Heart left ventricle (tissue), 13 donors: ENCODE results near the gene SLC9A8.

ENCODE experiments used
- POLR2A ChIP-seq, 2 donors: fragments of 450-650 bp; IDR thresholded peaks; one replicate each; pipeline ENCODE4 v1.6.1; 2017; ENCODE audit warnings: antibody characterized with exemption in 2 of 2, mild to moderate bottlenecking in 2 of 2, moderate library complexity in 2 of 2
- TF ChIP-seq, protein P1 (sequence below), 12 donors: fragments of 200-600 bp; sonication (generic) in 4 of 12; IDR thresholded peaks; one replicate each; pipeline versions ENCODE4 v1.5.0 to v1.8.0; 2018 to 2022; ENCODE audit warnings: antibody characterized with exemption in 12 of 12, mild to moderate bottlenecking in 5 of 12
- donor health status: ischemic (EF 13 %, LVEDD 7.1; RV severe dilation, severe dysfunction).
- donor health status: DM: no; HTN: yes; CAD: no.
- donor health status: DM: no; HTN: no; CAD: no.
- donor health status: ischemic (EF 25% LVEDD 6.9; RV normal size, moderate dysfunction).
- donor health status: ischemic (EF 25% LVEDD 5.7; RV mildly dilated, moderate dysfunction).
- donor health status: ischemic (EF 35%, LVEDD 5.7; RV mildly dilated, moderate dysfunction).
- donor health status: nonischemic (EF 11% LVEDD 7.7; RV severe dilation, severe dysfunction).
- donor health status: DM: yes; HTN: yes; CAD: no.
- donor health status: PGD.
- donor health status: ischemic (EF 29% LVEDD 5.4; RV normal size, mild dysfunction).
- donor health status: nonischemic (EF 23%, LVEDD 6.1; RV moderate dilation, normal function).

DNA sequence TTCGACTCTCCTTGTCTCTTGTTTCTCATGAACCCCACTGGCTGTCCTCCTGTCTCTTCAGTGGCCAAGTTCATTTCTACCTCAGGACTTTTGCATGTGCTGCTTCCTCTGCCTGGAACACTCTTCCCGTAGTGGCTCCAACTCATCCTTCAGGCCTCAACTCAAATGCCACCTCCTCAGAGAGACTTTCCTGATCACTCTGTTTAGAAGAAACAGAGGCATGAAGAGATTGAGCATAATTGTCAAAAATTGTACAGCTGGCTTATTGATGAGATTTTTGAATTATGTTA, 17.5 kb upstream of the SLC9A8 start:
- TF ChIP-seq, protein P1, sequence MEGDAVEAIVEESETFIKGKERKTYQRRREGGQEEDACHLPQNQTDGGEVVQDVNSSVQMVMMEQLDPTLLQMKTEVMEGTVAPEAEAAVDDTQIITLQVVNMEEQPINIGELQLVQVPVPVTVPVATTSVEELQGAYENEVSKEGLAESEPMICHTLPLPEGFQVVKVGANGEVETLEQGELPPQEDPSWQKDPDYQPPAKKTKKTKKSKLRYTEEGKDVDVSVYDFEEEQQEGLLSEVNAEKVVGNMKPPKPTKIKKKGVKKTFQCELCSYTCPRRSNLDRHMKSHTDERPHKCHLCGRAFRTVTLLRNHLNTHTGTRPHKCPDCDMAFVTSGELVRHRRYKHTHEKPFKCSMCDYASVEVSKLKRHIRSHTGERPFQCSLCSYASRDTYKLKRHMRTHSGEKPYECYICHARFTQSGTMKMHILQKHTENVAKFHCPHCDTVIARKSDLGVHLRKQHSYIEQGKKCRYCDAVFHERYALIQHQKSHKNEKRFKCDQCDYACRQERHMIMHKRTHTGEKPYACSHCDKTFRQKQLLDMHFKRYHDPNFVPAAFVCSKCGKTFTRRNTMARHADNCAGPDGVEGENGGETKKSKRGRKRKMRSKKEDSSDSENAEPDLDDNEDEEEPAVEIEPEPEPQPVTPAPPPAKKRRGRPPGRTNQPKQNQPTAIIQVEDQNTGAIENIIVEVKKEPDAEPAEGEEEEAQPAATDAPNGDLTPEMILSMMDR (IDR thresholded peaks at IDR 0.05) = no peak
- no peak for TF ChIP-seq POLR2A (IDR thresholded peaks at IDR 0.05)
